GM18861 (cell line): ENCODE results near the gene C9orf85.
"Not testable (repeated sequence)": the region's sequence is repeated elsewhere in the genome, so short reads cannot be mapped to it uniquely, and the experiment has no call there.

Source experiments
- ATAC-seq: cut with Tn5 transposase; IDR thresholded peaks from one replicate; pipeline ENCODE4 v1.9.1; 2021; ENCODE audit not compliant: unreplicated experiment

The C9orf85 gene

GRCh38 chr9:71937070-71937625, 25.7 kb downstream of the C9orf85 start:
- no peak for ATAC-seq

DNA sequence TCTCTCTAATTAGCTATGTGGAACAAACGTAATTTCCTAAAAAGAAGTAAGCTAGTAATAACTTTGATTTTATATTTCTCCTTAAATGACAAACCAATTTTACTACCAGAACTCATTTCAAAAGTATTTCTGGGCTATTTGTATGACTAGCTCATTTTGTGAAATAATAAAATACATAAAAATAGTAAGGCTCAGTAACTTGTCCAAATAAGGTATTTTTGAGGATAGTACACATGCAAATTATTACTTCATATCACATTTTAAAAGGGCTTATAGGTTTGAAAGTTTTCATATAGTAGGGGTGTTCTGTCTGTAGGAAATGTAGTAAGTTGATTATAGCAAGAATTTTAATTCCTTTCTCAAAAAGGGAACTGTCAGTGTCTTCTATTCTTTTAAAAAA, 26.5 kb downstream of the C9orf85 start:
- no peak for ATAC-seq

- ATAC-seq, result no peak
Observed at GRCh38 chr9:71941060-71941568, 29.7 kb downstream of the C9orf85 start.

DNA sequence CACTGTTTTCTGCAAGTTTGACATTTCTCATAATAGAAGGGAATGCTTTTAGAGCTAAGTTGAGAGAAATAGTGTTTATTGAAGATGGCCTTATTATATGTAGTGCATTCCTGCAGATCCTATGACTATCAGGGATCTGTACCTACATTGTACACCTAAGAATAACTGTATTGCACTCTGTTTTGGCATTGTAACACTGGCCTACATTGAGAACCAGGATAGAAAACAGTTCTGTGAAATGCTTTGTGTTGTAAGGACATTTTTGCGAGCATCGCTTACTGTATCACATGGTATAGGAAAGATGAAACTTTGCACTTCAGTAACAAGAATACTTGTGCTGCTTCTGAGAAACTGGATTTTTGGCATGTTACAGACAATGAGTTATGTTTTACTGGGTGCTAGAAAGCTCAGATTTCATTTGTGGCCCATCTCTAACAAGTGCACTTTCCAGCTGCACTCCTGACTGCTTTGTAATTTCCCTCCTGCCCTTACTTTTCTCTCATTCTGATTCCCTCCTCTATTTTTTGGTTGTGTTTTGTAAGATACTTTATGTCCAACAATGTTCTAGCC, 30.6 kb downstream of the C9orf85 start:
- ATAC-seq, result no peak

GRCh38 chr9:71944754-71945375, 33.4 kb downstream of the C9orf85 start:
- ATAC-seq, result no peak

- not testable (repeated sequence) for ATAC-seq
Observed at GRCh38 chr9:71954652-71955051, 43.2 kb downstream of the C9orf85 start.

DNA sequence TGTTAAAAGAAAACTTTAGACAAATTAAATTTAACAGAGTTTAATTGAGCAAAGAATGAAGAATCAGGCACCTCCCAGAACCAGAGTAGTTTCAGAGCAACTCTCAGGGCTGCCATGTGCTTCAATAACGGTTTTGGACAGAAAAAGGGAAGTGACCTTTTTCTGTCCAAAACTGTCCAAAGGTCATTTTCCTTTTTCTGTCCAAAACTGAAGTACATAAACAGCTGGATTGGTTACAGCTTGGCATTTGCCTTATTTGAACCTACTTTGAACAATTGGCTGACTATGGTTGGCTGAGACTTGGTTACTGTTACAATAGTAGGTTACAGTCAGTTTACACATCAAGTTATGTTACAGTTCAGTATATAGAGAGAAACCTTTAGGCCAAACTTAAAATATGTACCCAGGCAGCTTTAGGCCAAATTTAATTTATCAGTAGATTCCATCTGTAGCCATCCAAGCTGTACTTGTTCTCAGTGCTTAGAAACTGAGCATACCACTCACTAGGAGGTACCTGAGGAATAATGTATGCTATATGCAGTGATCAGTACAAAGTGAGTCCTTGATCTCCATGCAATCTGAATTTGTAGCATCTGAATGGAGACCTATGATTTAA, 44.0 kb downstream of the C9orf85 start:
- ATAC-seq, result peak; percentile 57

DNA sequence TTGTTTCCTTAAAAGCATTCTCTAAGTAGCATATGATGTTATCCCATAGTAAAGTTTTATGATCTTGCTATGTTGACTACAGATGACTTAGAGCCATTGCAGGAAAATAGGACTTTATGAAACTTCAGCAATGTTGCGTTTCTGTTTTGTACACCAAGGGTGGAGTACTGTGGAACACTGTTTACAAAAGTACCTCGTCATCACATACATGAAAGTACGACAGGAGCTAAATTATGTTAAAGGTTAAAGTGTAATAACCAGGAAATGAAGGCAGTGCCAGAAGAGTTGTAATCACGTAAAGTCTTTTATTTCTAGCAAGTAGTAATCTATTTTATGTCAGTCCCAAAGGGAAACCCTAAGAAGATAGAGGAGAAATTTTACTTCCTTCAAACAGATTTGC, 50.9 kb downstream of the C9orf85 start:
- ATAC-seq, result no peak

DNA sequence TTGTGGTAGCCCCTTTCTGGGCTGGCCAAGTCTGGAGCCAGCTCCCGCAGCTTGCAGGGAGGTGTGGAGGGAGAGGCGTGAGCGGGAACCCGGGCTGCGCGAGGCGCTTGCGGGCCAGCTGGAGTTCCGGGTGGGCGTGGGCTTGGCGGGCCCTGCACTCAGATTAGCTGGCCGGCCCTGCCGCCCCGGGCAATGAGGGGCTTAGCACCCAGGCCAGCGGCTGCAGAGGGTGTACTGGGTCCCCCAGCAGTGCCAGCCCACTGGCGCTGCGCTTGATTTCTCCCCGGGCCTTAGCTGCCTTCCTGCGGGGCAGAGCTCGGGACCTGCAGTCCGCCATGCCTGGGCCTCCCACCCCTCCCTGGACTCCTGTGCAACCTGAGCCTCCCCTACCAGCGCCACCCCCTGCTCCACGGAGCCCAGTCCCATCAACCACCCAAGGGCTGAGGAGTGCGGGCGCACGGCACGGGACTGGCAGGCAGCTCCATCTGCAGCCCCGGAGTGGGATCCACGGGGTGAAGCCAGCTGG, 52.1 kb downstream of the C9orf85 start:
- ATAC-seq, result not testable (repeated sequence)

DNA sequence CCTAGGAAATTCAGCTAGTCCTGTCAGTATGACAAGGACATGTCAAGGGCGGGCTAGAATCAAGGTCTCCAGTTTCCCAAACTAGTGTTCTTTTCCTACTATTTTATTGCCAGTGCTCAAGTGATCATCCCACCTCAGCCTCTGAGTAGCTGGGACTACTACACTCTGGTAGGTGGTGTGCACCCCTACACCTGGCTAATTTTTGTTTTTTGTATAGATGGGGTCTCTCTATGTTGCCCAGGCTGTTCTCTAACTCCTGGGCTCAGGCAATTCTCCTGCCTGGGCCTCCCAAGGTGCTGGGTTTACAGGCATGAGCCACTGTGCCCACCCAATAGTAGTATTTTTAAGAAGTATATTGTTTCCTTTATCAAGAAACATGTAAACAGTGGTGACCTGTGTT, 54.0 kb downstream of the C9orf85 start:
- ATAC-seq, result no peak

DNA sequence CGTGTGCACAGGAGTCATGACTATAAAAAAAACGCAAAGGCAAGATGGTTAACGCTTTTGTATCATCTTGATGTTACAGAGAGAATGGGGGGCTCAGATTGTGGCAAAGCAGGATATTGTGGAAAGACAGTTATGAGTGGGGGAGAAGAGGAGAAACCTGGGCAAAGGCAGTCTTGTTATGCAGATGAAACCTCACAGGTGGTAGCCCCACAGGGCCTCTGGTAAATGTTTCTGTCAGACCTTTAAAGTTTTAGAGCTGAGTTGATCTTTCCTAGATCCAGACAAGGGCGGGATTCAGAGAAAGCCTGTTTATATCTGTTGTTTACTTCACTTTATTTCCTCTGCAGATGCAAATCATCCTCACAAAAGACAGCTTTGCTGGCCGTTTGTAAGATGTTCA, 55.2 kb downstream of the C9orf85 start:
- no peak for ATAC-seq

- ATAC-seq, result no peak
Observed at GRCh38 chr9:71968541-71969090, 57.2 kb downstream of the C9orf85 start.

GRCh38 chr9:71975833-71976232, 64.4 kb downstream of the C9orf85 start:
- no peak for ATAC-seq

- no peak for ATAC-seq
Observed at GRCh38 chr9:71977003-71977402, 65.6 kb downstream of the C9orf85 start.

DNA sequence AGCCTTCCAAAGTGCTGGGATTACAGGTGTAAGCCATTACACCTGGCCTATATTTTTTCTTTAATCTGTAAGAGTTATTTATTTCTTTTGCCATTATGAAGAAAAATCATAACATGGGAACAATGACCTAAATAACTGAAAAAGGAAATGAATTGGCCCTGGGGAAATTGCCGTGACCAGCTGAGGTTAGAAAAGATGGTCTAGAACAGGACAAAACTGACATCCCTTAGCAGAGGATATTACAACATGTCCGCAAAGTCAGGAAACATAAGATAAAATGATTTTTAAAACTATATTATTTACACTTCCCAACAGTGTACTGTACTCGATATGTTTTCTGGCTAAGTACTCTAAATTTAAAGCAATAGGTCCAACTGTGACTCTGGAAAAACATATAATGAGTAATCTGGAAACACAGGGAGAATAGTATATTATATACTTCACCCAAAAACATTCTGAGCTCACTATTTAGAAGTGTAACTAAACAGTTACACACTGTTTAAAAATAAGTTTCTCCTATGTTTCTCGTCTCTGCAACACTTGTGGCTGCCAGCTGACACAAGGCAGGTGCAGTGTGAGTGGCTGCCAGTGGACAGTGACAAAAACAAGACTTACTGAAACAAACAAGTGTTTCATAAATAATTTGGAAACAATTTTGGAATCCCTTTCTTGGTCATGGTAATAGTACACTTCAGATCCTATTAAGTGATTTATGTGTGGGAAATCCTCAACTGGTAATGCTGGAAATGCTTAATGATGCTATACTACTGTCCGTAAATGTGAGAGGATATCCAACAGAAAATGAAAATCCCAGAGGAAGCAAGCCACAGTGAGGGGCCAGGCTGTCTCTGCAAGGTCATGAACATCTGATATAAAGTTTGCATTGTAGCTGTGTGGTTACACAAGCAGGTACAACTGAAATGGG, 69.1 kb downstream of the C9orf85 start:
- no peak for ATAC-seq

- ATAC-seq, result no peak
Observed at GRCh38 chr9:71981944-71982343, 70.5 kb downstream of the C9orf85 start.

- no peak for ATAC-seq
Observed at GRCh38 chr9:71984403-71984802, 73.0 kb downstream of the C9orf85 start.

DNA sequence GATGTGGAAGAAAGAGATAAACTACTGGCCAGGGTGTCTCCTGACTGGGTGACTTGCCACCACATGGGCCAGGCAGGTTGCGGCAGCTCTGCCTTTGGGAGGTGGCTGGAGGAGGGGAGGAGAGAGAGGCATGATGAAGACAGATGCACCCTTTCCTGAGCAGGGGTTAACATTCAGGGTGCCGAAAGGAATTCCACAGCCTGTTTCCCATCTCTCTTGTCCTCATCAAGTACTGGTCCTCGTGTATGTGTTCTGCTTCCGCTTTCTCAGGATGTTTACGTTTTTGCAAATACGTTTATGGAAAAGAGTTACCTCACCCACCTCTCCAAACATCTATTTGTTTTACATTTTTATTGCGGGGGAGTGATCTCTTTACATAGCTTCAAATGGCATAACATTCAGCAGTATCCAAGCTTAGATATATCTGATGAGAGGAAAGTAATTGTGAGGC, 73.4 kb downstream of the C9orf85 start:
- no peak for ATAC-seq

DNA sequence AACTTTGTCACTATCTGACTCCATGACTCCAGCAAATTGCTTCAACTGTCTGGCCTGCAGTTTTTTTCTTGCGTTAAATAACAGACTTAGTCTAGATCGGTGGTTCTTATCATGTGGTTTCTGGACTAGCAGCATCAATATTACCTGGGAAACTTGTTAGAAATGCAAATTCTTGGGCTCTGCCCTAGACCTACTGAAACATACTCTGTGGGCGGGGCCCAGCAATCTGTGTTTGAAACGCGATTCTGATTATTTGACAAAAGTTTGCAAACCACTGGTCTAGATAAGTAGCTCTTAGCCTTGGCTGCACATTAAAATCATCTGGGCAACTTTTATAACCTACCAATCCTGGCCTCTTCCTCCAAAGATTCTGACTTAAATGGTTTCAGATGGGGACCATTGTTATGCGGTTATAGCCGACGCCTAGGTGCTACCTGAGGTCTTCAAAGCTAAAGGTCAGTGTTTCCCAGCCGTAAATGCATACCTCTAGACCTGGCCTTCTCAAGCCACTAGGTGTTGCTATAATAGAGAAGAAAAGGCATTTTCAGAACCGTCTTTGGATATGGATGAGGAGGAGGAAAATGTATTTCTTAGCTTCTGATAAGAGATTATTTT, 74.0 kb downstream of the C9orf85 start:
- no peak for ATAC-seq

DNA sequence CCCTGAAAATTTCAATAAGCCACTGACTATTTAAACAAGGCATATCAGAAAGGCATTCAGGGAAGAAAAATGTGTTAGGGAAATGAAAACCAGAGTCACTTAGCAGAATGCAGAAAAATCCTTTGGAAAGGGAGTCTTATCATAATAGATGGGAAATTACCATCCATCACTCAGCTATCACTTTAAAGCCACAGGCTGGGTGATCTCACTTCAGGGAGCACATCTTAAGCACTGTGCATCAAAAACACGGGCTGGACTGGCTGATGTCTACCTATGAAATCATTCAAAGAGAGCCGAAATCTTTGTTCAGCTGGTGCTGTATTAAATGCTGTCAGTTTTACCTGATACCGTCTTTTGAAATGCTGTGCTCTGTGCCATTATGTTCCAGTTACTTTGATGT, 75.5 kb downstream of the C9orf85 start:
- no peak for ATAC-seq
